Ectodermal cell (in vitro differentiated cells): ENCODE data around the gene CSNK1G1.

Experiments used
- H3K27ac ChIP-seq: 2 replicates; pipeline ENCODE4 v1.7.0; 2013; ENCODE audit warnings: mild to moderate bottlenecking, low read depth, low read length; ENCODE audit not compliant: insufficient read depth, poor library complexity, severe bottlenecking
- H3K27me3 ChIP-seq: 2 replicates; pipeline ENCODE4 v1.7.0; 2013; ENCODE audit warnings: mild to moderate bottlenecking, low read length; ENCODE audit not compliant: insufficient read depth, control insufficient read depth, poor library complexity, severe bottlenecking
- H3K36me3 ChIP-seq: one replicate; pipeline ENCODE4 v1.7.0; 2013; ENCODE audit warnings: low read length; ENCODE audit not compliant: control insufficient read depth, insufficient read depth
- H3K4me1 ChIP-seq: one replicate; pipeline ENCODE4 v1.7.0; 2013; ENCODE audit warnings: low read length; ENCODE audit not compliant: control insufficient read depth, insufficient read depth
- H3K4me3 ChIP-seq: 2 replicates; pipeline ENCODE4 v1.7.0; 2013; ENCODE audit warnings: low read depth, low read length, control low read depth; ENCODE audit not compliant: insufficient read depth
- H3K9me3 ChIP-seq: 2 replicates; pipeline ENCODE4 v1.7.0; 2013; ENCODE audit warnings: mild to moderate bottlenecking, low read length, moderate library complexity; ENCODE audit not compliant: control insufficient read depth
- WGBS, 2 experiments: methylation state at CpG; one replicate each; pipeline ENCODE4 v1.1.7; 2013; ENCODE audit warnings: missing lambda C conversion rate in 2 of 2; 5-methylcytosine and 5-hydroxymethylcytosine counted together

CSNK1G1 gene

GRCh38 chr15:64288999-64289398 lies 67.0 kb downstream of the CSNK1G1 start:
- H3K36me3 ChIP-seq, result no peaks in the 10 kb centered on the region
- no peak overlapping the region for H3K27ac ChIP-seq
- H3K4me3 ChIP-seq, result no peak overlapping the region
- H3K9me3 ChIP-seq, result no peaks in the 10 kb centered on the region
- no peaks in the 10 kb centered on the region for H3K4me1 ChIP-seq
- 90 to 92% methylated on average over 7 to 8 of the region's 8 CpGs for WGBS, 2 experiments
- H3K27me3 ChIP-seq, result no peaks in the 10 kb centered on the region

GRCh38 chr15:64288577-64288976 lies 67.4 kb downstream of the CSNK1G1 start:
- no peak overlapping the region for H3K27ac ChIP-seq
- H3K4me3 ChIP-seq, result no peak overlapping the region
- H3K36me3 ChIP-seq, result no peaks in the 10 kb centered on the region
- no peaks in the 10 kb centered on the region for H3K27me3 ChIP-seq
- no peaks in the 10 kb centered on the region for H3K9me3 ChIP-seq
- 93 to 97% methylated on average over 1 of the region's 1 CpG for WGBS, 2 experiments
- H3K4me1 ChIP-seq, result no peaks in the 10 kb centered on the region

- no peaks in the 10 kb centered on the region for H3K4me1 ChIP-seq
- WGBS, 2 experiments, result no CpG with 5 or more reads among the region's 1 CpG
- no peak overlapping the region for H3K4me3 ChIP-seq
- no peak overlapping the region for H3K27ac ChIP-seq
- H3K27me3 ChIP-seq, result no peaks in the 10 kb centered on the region
- no peaks in the 10 kb centered on the region for H3K36me3 ChIP-seq
- no peaks in the 10 kb centered on the region for H3K9me3 ChIP-seq
These were observed 68.0 kb downstream of the CSNK1G1 start for GRCh38 chr15:64287953-64288352.

- Histone ChIP-seq H3K9me3 (no peaks in the 10 kb centered on the region), H3K27me3 (no peaks in the 10 kb centered on the region), H3K36me3 (no peaks in the 10 kb centered on the region), H3K27ac (no peak overlapping the region), H3K4me1 (no peaks in the 10 kb centered on the region), H3K4me3 (no peak overlapping the region)
These were observed 69.5 kb downstream of the CSNK1G1 start for GRCh38 chr15:64286473-64286872.

- Histone ChIP-seq H3K9me3 (no peaks in the 10 kb centered on the region), H3K36me3 (no peaks in the 10 kb centered on the region), H3K4me1 (no peaks in the 10 kb centered on the region), H3K27ac (no peak overlapping the region), H3K4me3 (no peak overlapping the region), H3K27me3 (no peaks in the 10 kb centered on the region)
- WGBS, 2 experiments, result 45 to 58% methylated on average over 7 of the region's 7 CpGs
These were observed 70.1 kb downstream of the CSNK1G1 start for GRCh38 chr15:64285871-64286270.

GRCh38 chr15:64285150-64285549 lies 70.8 kb downstream of the CSNK1G1 start:
- no peak overlapping the region for H3K27ac ChIP-seq
- no peaks in the 10 kb centered on the region for H3K9me3 ChIP-seq
- 90 to 100% methylated on average over 1 of the region's 1 CpG for WGBS, 2 experiments
- H3K4me1 ChIP-seq, result no peaks in the 10 kb centered on the region
- H3K36me3 ChIP-seq, result no peaks in the 10 kb centered on the region
- H3K27me3 ChIP-seq, result no peaks in the 10 kb centered on the region
- H3K4me3 ChIP-seq, result no peak overlapping the region

- H3K27ac ChIP-seq, result no peak overlapping the region
- H3K36me3 ChIP-seq, result no peaks in the 10 kb centered on the region
- no peaks in the 10 kb centered on the region for H3K4me1 ChIP-seq
- 91 to 92% methylated on average over 1 of the region's 1 CpG for WGBS, 2 experiments
- no peaks in the 10 kb centered on the region for H3K9me3 ChIP-seq
- no peaks in the 10 kb centered on the region for H3K27me3 ChIP-seq
- no peak overlapping the region for H3K4me3 ChIP-seq
These were observed 71.9 kb downstream of the CSNK1G1 start for GRCh38 chr15:64284042-64284441.

- Histone ChIP-seq H3K27me3 (no peaks in the 10 kb centered on the region), H3K9me3 (no peaks in the 10 kb centered on the region), H3K4me1 (no peaks in the 10 kb centered on the region), H3K36me3 (no peaks in the 10 kb centered on the region), H3K27ac (no peak overlapping the region), H3K4me3 (no peak overlapping the region)
These were observed 73.3 kb downstream of the CSNK1G1 start for GRCh38 chr15:64282701-64283100.

GRCh38 chr15:64279131-64279530 lies 76.8 kb downstream of the CSNK1G1 start:
- Histone ChIP-seq H3K4me3 (no peak overlapping the region), H3K27me3 (no peaks in the 10 kb centered on the region), H3K9me3 (no peaks in the 10 kb centered on the region), H3K27ac (no peak overlapping the region), H3K36me3 (no peaks in the 10 kb centered on the region), H3K4me1 (no peaks in the 10 kb centered on the region)
- 97 to 100% methylated on average over 3 to 4 of the region's 4 CpGs for WGBS, 2 experiments

- no peak overlapping the region for H3K4me3 ChIP-seq
- no peak overlapping the region for H3K27ac ChIP-seq
- H3K4me1 ChIP-seq, result no peaks in the 10 kb centered on the region
- H3K9me3 ChIP-seq, result no peaks in the 10 kb centered on the region
- no peaks in the 10 kb centered on the region for H3K36me3 ChIP-seq
- 100% methylated on average over 1 of the region's 1 CpG for WGBS, 2 experiments
- H3K27me3 ChIP-seq, result no peaks in the 10 kb centered on the region
These were observed 80.0 kb downstream of the CSNK1G1 start for GRCh38 chr15:64275934-64276333.

- Histone ChIP-seq H3K4me1 (no peaks in the 10 kb centered on the region), H3K9me3 (no peaks in the 10 kb centered on the region), H3K27me3 (no peaks in the 10 kb centered on the region), H3K27ac (no peak overlapping the region), H3K4me3 (no peak overlapping the region), H3K36me3 (no peaks in the 10 kb centered on the region)
- WGBS, 2 experiments, result 96 to 100% methylated on average over 2 of the region's 2 CpGs
These were observed 81.5 kb downstream of the CSNK1G1 start for GRCh38 chr15:64274341-64274950.
